CD14-positive monocyte (primary cell): Measurements from ENCODE around the gene ONECUT3. TPM values are rescaled to one million over a fixed set of nuclear protein-coding genes. Genes with fewer than 3 reads are reported as not detected.

ENCODE experiments used
- DNase-seq, 3 donors: peaks; one replicate each; pipeline ENCODE4 v3.0.0-alpha.2; 2011 to 2022
- H2AFZ ChIP-seq: 2 replicates; pipeline ENCODE4 v1.6.0; 2012; ENCODE audit warnings: mild to moderate bottlenecking, low read depth, low read length, inconsistent platforms; ENCODE audit not compliant: insufficient read depth, poor library complexity, severe bottlenecking
- H3K27ac ChIP-seq, 2 donors: 1 replicate in 1 of 2; 2 replicates in 1 of 2; pipeline ENCODE4 v1.5.1; 2012 to 2013; ENCODE audit warnings: low read length in 2 of 2, control low read depth in 1 of 2, inconsistent platforms in 1 of 2, low read depth in 1 of 2, mild to moderate bottlenecking in 1 of 2
- H3K27me3 ChIP-seq, 2 donors: one replicate each; pipeline versions ENCODE4 v1.6.0 to v1.6.1; 2011 to 2013; ENCODE audit warnings: low read length in 2 of 2; ENCODE audit not compliant: control insufficient read depth in 2 of 2, insufficient read depth in 2 of 2
- H3K36me3 ChIP-seq, 2 donors: replicated peaks in 1 of 2; 1 replicate in 1 of 2; 2 replicates in 1 of 2; pipeline versions ENCODE4 v1.5.1 to v1.6.1; 2012 to 2013; ENCODE audit warnings: low read length in 2 of 2, control low read depth in 1 of 2, inconsistent platforms in 1 of 2, mild to moderate bottlenecking in 1 of 2; ENCODE audit not compliant: insufficient read depth in 2 of 2, control insufficient read depth in 1 of 2
- H3K4me1 ChIP-seq, 2 donors: 1 replicate in 1 of 2; 2 replicates in 1 of 2; pipeline versions ENCODE4 v1.5.1 to v1.6.1; 2012 to 2013; ENCODE audit warnings: low read length in 2 of 2, control low read depth in 1 of 2, inconsistent platforms in 1 of 2, mild to moderate bottlenecking in 1 of 2, moderate library complexity in 1 of 2; ENCODE audit not compliant: insufficient read depth in 2 of 2, control insufficient read depth in 1 of 2
- H3K4me2 ChIP-seq: replicated peaks from 2 replicates; pipeline ENCODE3; 2012; ENCODE audit warnings: low read length, moderate library complexity, mild to moderate bottlenecking; ENCODE audit not compliant: poor library complexity, severe bottlenecking; ENCODE audit errors: extremely low read depth
- H3K4me3 ChIP-seq, 3 experiments: fragments of 200-600 bp in 1 of 3; sonication (generic) in 1 of 3; replicated peaks in 1 of 3; 1 replicate in 2 of 3; 2 replicates in 1 of 3; pipeline ENCODE4 v1.5.1; 2011 to 2013; ENCODE audit warnings: low read length in 3 of 3, mild to moderate bottlenecking in 3 of 3, control low read depth in 2 of 3, low read depth in 2 of 3, inconsistent platforms in 1 of 3, moderate library complexity in 1 of 3
- H3K79me2 ChIP-seq: 2 replicates; pipeline ENCODE4 v1.6.0; 2012; ENCODE audit warnings: mild to moderate bottlenecking, control low read depth, inconsistent platforms, low read length, moderate library complexity; ENCODE audit not compliant: insufficient read depth
- H3K9ac ChIP-seq: 2 replicates; pipeline ENCODE4 v1.6.0; 2017; ENCODE audit warnings: low read length, mild to moderate bottlenecking; ENCODE audit not compliant: insufficient read depth, poor library complexity, severe bottlenecking
- H3K9me3 ChIP-seq, 2 donors: replicated peaks in 1 of 2; 1 replicate in 1 of 2; 2 replicates in 1 of 2; pipeline versions ENCODE4 v1.5.1 to v1.6.1; 2012 to 2013; ENCODE audit warnings: low read length in 2 of 2, control low read depth in 1 of 2; ENCODE audit not compliant: control insufficient read depth in 1 of 2, insufficient read depth in 1 of 2
- H4K20me1 ChIP-seq: 2 replicates; pipeline ENCODE4 v1.6.0; 2012; ENCODE audit warnings: mild to moderate bottlenecking, low read length, control low read depth, moderate library complexity; ENCODE audit not compliant: insufficient read depth
- H3K27ac Mint-ChIP-seq, 7 donors: one replicate each; pipeline ENCODE4 v1.8.0; 2020; ENCODE audit warnings: mild to moderate bottlenecking in 7 of 7, mixed read lengths in 7 of 7, moderate library complexity in 6 of 7, inconsistent platforms in 2 of 7
- H3K27me3 Mint-ChIP-seq, 3 donors: one replicate each; pipeline ENCODE4 v1.8.0; 2021 to 2022; ENCODE audit warnings: low read depth in 3 of 3, mild to moderate bottlenecking in 3 of 3, mixed read lengths in 3 of 3, moderate library complexity in 3 of 3, inconsistent platforms in 1 of 3
- H3K36me3 Mint-ChIP-seq, 2 donors: one replicate each; pipeline ENCODE4 v1.8.0; 2020; ENCODE audit warnings: mixed read lengths in 2 of 2, inconsistent platforms in 1 of 2, mild to moderate bottlenecking in 1 of 2
- H3K4me1 Mint-ChIP-seq: one replicate; pipeline ENCODE4 v1.8.0; 2020; ENCODE audit warnings: mild to moderate bottlenecking, mixed read lengths
- H3K4me3 Mint-ChIP-seq, 2 donors: one replicate each; pipeline ENCODE4 v1.8.0; 2020; ENCODE audit warnings: mild to moderate bottlenecking in 2 of 2, mixed read lengths in 2 of 2, moderate library complexity in 1 of 2
- H3K9me3 Mint-ChIP-seq, 7 donors: one replicate each; pipeline ENCODE4 v1.8.0; 2020 to 2022; ENCODE audit warnings: mixed read lengths in 7 of 7, mild to moderate bottlenecking in 6 of 7, moderate library complexity in 6 of 7, inconsistent platforms in 2 of 7
- CTCF ChIP-seq: fragments of 200-600 bp; IDR thresholded peaks from one replicate; pipeline ENCODE4 v1.8.0; 2022; ENCODE audit warnings: antibody characterized with exemption, mild to moderate bottlenecking
- WGBS: methylation state at CpG from one replicate; pipeline ENCODE4 v1.1.5; 2013; ENCODE audit warnings: missing lambda C conversion rate; ENCODE audit not compliant: insufficient coverage; 5-methylcytosine and 5-hydroxymethylcytosine counted together
- intact Hi-C, 2 donors: fragments of 100-400 bp; cut with micrococcal nuclease; formaldehyde crosslinking; loops; one replicate each; pipeline versions ENCODE4 v1.15.0 to v1.15.1; 2023
- polyA plus RNA-seq, 3 donors: library from polyadenylated mRNA; depleted of rRNA in 1 of 3; unstranded in 2 of 3; stranded (reverse) in 1 of 3; fragments of 300-500 nt in 2 of 3; fragments of >200 nt in 1 of 3; fragmentation: Illumina TruSeq in 2 of 3; gene quantifications; 1 replicate in 2 of 3; 2 replicates in 1 of 3; pipeline ENCODE4 v1.2.3, GENCODE V29; 2012 to 2021

ONECUT3 gene
- polyA plus RNA-seq, 3 donors, result not detected

GRCh38 chr19:1763648-1764639 lies 10.6 kb downstream of the ONECUT3 start:
- H3K79me2 ChIP-seq, result no peaks in the 10 kb centered on the region
- peak overlapping the region in 1 of 2 donors; percentile 75 for H3K4me3 Mint-ChIP-seq
- H3K4me1 Mint-ChIP-seq, result peaks cover 2% of the 10 kb centered on the region
- H3K4me1 ChIP-seq, result no peaks in the 10 kb centered on the region
- H3K27me3 Mint-ChIP-seq, result peaks cover 88 to 99% (median 94%) of the 10 kb centered on the region in 3 donors
- TF ChIP-seq CTCF, result no peak
- no peak overlapping the region for H2AFZ ChIP-seq
- intact Hi-C loops, result loop anchor here in 1 of 2 donors (10.0 kb wide), 1 partner anchor 139 kb away; no protein-coding TSS in a partner anchor
- H3K9me3 Mint-ChIP-seq, result peaks cover 0 to 25% (median 8%) of the 10 kb centered on the region in 7 donors
- H3K4me2 ChIP-seq, result no peak overlapping the region
- peaks cover 4 to 42% of the 10 kb centered on the region in 2 donors for H3K9me3 ChIP-seq
- 7% methylated on average over 20 of the region's 39 CpGs for WGBS
- no peak for DNase-seq
- H3K27me3 ChIP-seq, result peaks cover 53 to 99% of the 10 kb centered on the region in 2 donors
- peak overlapping the region in 1 of 7 donors; percentile 55 for H3K27ac Mint-ChIP-seq
- H3K27ac ChIP-seq, result no peak overlapping the region
- H3K36me3 Mint-ChIP-seq, result peaks cover 0 to 5% of the 10 kb centered on the region in 2 donors
- H3K9ac ChIP-seq, result no peak overlapping the region
- no peaks in the 10 kb centered on the region for H4K20me1 ChIP-seq
- H3K36me3 ChIP-seq, result no peaks in the 10 kb centered on the region
- H3K4me3 ChIP-seq, result no peak overlapping the region

- Histone ChIP-seq H3K4me2 (no peak overlapping the region), H4K20me1 (no peaks in the 10 kb centered on the region), H3K79me2 (no peaks in the 10 kb centered on the region), H3K9ac (no peak overlapping the region), H3K4me3 (no peak overlapping the region), H3K27ac (no peak overlapping the region), H3K9me3 (peaks cover 5 to 35% of the 10 kb centered on the region in 2 donors), H3K27me3 (peaks cover 49 to 99% of the 10 kb centered on the region in 2 donors), H3K36me3 (no peaks in the 10 kb centered on the region), H2AFZ (no peak overlapping the region), H3K4me1 (no peaks in the 10 kb centered on the region)
- Mint-ChIP-seq H3K36me3 (peaks cover 0 to 5% of the 10 kb centered on the region in 2 donors), H3K27me3 (peaks cover 87 to 99% (median 92%) of the 10 kb centered on the region in 3 donors), H3K4me3 (peak overlapping the region in 1 of 2 donors; percentile 78), H3K27ac (no peak overlapping the region), H3K4me1 (peaks cover 2% of the 10 kb centered on the region), H3K9me3 (peaks cover 0 to 24% (median 8%) of the 10 kb centered on the region in 7 donors)
- intact Hi-C loops, result loop anchor here in 1 of 2 donors (5.0 to 10.0 kb wide), 2 partner anchors 140 to 217 kb away; no protein-coding TSS in a partner anchor
- 9% methylated on average over 11 of the region's 15 CpGs for WGBS
- TF ChIP-seq CTCF, result no peak
- no peak for DNase-seq
These were observed 11.4 kb downstream of the ONECUT3 start for GRCh38 chr19:1764729-1765128.
